ENCODE results near the gene CMAS. TPM values are rescaled to one million over a fixed set of nuclear protein-coding genes. Genes with fewer than 3 reads are reported as not detected.
"Not testable (repeated sequence)": the region's sequence is repeated elsewhere in the genome, so short reads cannot be mapped to it uniquely, and the experiment has no call there.

The CMAS gene
- total RNA-seq, 1 experiment from 2014 or later: 24.3 TPM

DNA sequence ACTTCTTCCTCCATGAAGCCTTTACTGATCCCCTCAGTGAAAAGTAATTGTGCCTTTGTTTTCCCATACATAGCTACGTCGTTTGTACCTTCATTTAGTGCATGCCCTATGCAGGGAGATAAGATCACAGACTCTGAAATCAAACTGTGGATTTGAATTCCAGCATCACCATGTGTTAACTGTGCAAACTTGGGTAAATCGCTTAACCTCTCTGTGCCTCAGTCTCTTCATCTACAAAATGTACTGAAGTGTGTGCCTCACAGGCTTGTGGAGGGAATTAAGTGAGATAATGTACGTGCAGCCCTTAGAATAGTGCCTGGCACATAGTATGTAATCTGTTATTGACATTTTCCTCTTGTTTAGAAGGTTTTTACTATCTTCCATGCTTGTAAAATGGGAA, 4.1 kb downstream of the CMAS start:
- BruUV-seq (replicated peaks): no TSS peak
- DNase-seq (ENCODE audit: low read depth, low spot score): no peak
- ATAC-seq: no peak
- intact Hi-C loops (cut with micrococcal nuclease; ENCODE audit: unreplicated experiment): no loop called here
- TF ChIP-seq TCF7L2 (IDR thresholded peaks at IDR 0.05; ENCODE audit: low read depth, low read length): no peak
- TF ChIP-seq, protein P1, sequence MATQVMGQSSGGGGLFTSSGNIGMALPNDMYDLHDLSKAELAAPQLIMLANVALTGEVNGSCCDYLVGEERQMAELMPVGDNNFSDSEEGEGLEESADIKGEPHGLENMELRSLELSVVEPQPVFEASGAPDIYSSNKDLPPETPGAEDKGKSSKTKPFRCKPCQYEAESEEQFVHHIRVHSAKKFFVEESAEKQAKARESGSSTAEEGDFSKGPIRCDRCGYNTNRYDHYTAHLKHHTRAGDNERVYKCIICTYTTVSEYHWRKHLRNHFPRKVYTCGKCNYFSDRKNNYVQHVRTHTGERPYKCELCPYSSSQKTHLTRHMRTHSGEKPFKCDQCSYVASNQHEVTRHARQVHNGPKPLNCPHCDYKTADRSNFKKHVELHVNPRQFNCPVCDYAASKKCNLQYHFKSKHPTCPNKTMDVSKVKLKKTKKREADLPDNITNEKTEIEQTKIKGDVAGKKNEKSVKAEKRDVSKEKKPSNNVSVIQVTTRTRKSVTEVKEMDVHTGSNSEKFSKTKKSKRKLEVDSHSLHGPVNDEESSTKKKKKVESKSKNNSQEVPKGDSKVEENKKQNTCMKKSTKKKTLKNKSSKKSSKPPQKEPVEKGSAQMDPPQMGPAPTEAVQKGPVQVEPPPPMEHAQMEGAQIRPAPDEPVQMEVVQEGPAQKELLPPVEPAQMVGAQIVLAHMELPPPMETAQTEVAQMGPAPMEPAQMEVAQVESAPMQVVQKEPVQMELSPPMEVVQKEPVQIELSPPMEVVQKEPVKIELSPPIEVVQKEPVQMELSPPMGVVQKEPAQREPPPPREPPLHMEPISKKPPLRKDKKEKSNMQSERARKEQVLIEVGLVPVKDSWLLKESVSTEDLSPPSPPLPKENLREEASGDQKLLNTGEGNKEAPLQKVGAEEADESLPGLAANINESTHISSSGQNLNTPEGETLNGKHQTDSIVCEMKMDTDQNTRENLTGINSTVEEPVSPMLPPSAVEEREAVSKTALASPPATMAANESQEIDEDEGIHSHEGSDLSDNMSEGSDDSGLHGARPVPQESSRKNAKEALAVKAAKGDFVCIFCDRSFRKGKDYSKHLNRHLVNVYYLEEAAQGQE (IDR thresholded peaks at IDR 0.05; ENCODE audit: insufficient read depth in 1 of 2, low read depth in 2 of 2, low read length in 1 of 2): no peak
- no peak for TF ChIP-seq POLR2AphosphoS5 (IDR thresholded peaks at IDR 0.05; ENCODE audit: low read depth, low read length)
- no peak for TF ChIP-seq SIN3A (IDR thresholded peaks at IDR 0.05; ENCODE audit: borderline replicate concordance, insufficient read depth, low read depth, low read length)
- TF ChIP-seq, protein P2, sequence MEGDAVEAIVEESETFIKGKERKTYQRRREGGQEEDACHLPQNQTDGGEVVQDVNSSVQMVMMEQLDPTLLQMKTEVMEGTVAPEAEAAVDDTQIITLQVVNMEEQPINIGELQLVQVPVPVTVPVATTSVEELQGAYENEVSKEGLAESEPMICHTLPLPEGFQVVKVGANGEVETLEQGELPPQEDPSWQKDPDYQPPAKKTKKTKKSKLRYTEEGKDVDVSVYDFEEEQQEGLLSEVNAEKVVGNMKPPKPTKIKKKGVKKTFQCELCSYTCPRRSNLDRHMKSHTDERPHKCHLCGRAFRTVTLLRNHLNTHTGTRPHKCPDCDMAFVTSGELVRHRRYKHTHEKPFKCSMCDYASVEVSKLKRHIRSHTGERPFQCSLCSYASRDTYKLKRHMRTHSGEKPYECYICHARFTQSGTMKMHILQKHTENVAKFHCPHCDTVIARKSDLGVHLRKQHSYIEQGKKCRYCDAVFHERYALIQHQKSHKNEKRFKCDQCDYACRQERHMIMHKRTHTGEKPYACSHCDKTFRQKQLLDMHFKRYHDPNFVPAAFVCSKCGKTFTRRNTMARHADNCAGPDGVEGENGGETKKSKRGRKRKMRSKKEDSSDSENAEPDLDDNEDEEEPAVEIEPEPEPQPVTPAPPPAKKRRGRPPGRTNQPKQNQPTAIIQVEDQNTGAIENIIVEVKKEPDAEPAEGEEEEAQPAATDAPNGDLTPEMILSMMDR (IDR thresholded peaks at IDR 0.05): no peak
- no peak overlapping the region for H3K4me3 ChIP-seq (ENCODE audit: low read depth in 2 of 2, low read length in 2 of 2)
- H3K27me3 ChIP-seq (ENCODE audit: control insufficient read depth, insufficient read depth, low read length): no peaks in the 10 kb centered on the region
- no peaks in the 10 kb centered on the region for H3K4me1 ChIP-seq (ENCODE audit: control insufficient read depth, insufficient read depth, low read length)
- CTCF ChIA-PET: interaction anchor here (0.5 kb wide), 1 partner anchor 10 kb away, joined by 4 read pairs; no protein-coding TSS in a partner anchor
- in situ Hi-C loops (cut with HindIII; ENCODE audit: low pct_unique_long_range_greater_than_20kb, low sequenced_read_pairs): no loop called here
- no peaks in the 10 kb centered on the region for H3K9me3 ChIP-seq (ENCODE audit: control insufficient read depth, insufficient read depth, low read depth, low read length)
- H3K27ac ChIP-seq (ENCODE audit: low read length): no peak overlapping the region
- H3K36me3 ChIP-seq (ENCODE audit: control insufficient read depth, insufficient read depth, low read length): no peaks in the 10 kb centered on the region; the same call in 1 of the 2 replicates
- POLR2A ChIA-PET: interaction anchor here (0.5 kb wide), 1 partner anchor 407 kb away, joined by 3 read pairs; no protein-coding TSS in a partner anchor

DNA sequence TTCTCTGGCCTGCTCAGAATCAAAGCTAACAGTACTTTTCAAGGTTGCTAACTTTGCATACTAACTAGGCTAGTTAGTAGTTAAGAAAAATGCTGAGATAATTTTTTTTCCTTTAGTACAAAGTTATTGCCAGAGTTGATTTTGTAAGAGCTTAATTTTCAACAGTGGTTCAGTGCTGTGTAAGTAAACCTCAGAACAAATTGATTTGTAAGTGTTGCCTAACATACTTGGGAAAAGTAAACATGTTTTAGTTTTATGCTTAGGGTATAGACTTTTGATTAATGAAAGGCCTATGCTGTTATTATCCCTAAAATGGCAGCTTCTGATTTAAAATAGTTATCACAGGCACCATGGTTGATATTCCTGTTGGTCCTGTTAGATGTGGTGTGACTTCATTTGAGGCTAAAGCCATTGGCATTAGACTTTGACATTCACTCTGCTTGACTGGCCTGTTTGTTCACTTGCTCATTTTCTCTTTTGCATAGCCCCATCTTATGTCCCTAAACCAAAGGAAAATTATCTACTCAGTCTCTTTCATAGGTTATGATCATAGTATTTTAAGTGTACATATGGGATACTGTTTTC, 5.2 kb downstream of the CMAS start:
- in situ Hi-C loops (cut with HindIII; ENCODE audit: low pct_unique_long_range_greater_than_20kb, low sequenced_read_pairs) (no loop called here), intact Hi-C loops (cut with micrococcal nuclease; ENCODE audit: unreplicated experiment) (no loop called here)
- Histone ChIP-seq H3K4me3 (ENCODE audit: low read depth in 2 of 2, low read length in 2 of 2) (no peak overlapping the region), H3K36me3 (ENCODE audit: control insufficient read depth, insufficient read depth, low read length) (no peaks in the 10 kb centered on the region; the same call in 1 of the 2 replicates), H3K9me3 (ENCODE audit: control insufficient read depth, insufficient read depth, low read depth, low read length) (no peaks in the 10 kb centered on the region), H3K4me1 (ENCODE audit: control insufficient read depth, insufficient read depth, low read length) (no peaks in the 10 kb centered on the region), H3K27ac (ENCODE audit: low read length) (no peak overlapping the region), H3K27me3 (ENCODE audit: control insufficient read depth, insufficient read depth, low read length) (no peaks in the 10 kb centered on the region)
- no TSS peak for BruUV-seq (replicated peaks)
- TF ChIP-seq TCF7L2 (IDR thresholded peaks at IDR 0.05; ENCODE audit: low read depth, low read length) (no peak), SIN3A (IDR thresholded peaks at IDR 0.05; ENCODE audit: borderline replicate concordance, insufficient read depth, low read depth, low read length) (no peak), POLR2AphosphoS5 (IDR thresholded peaks at IDR 0.05; ENCODE audit: low read depth, low read length) (no peak)
- TF ChIP-seq, protein P2 (IDR thresholded peaks at IDR 0.05): no peak
- TF ChIP-seq, protein P1 (IDR thresholded peaks at IDR 0.05; ENCODE audit: insufficient read depth in 1 of 2, low read depth in 2 of 2, low read length in 1 of 2): no peak
- ATAC-seq (no peak), DNase-seq (ENCODE audit: low read depth, low spot score) (no peak)
- CTCF ChIA-PET: no interaction called here
- POLR2A ChIA-PET: no interaction called here

DNA sequence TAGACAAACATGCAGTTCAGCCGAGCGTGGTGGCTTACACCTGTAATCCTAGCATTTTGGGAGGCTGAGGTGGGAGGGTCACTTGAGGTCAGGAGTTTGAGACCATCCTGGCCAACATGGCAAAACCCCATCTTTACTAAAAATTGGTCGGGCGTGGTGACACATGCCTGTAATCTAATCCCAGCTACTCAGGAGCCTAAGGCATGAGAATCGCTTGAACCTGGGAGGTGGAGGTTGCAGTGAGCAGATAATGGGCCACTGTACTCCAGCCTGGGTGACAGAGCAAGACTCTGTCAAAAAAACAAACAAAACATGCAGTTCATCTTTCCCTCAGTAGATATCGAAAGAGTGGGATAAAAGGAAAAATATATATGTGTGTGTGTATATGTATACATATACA, 7.0 kb downstream of the CMAS start:
- ATAC-seq; CTCF ChIA-PET; H3K27ac ChIP-seq (ENCODE audit: low read length); H3K4me3 ChIP-seq (ENCODE audit: low read depth in 2 of 2, low read length in 2 of 2); H3K4me1 ChIP-seq (ENCODE audit: control insufficient read depth, insufficient read depth, low read length); DNase-seq (ENCODE audit: low read depth, low spot score); H3K36me3 ChIP-seq (ENCODE audit: control insufficient read depth, insufficient read depth, low read length); intact Hi-C loops (cut with micrococcal nuclease; ENCODE audit: unreplicated experiment); BruUV-seq (replicated peaks); H3K9me3 ChIP-seq (ENCODE audit: control insufficient read depth, insufficient read depth, low read depth, low read length); POLR2A ChIA-PET; H3K27me3 ChIP-seq (ENCODE audit: control insufficient read depth, insufficient read depth, low read length); in situ Hi-C loops (cut with HindIII; ENCODE audit: low pct_unique_long_range_greater_than_20kb, low sequenced_read_pairs): not testable (repeated sequence)

All from Panc1 (cell line).